Karpas-422 (cell line): Measurements from ENCODE around the gene FREM2. TPM values are rescaled to one million over a fixed set of nuclear protein-coding genes. Genes with fewer than 3 reads are reported as not detected.

Experiments used
- DNase-seq: peaks from one replicate; pipeline ENCODE4 v3.0.0-alpha.2; 2015
- H2AFZ ChIP-seq: fragments of 200-600 bp; sonication (generic); 2 replicates; pipeline ENCODE4 v1.6.1; 2014; ENCODE audit warnings: antibody characterized with exemption, low read length, mixed read lengths
- H3K27ac ChIP-seq: fragments of 200-600 bp; sonication (generic); 2 replicates; pipeline ENCODE4 v1.5.1; 2014; ENCODE audit warnings: mild to moderate bottlenecking, low read length, moderate library complexity
- H3K27me3 ChIP-seq: fragments of 200-600 bp; sonication (generic); 2 replicates; pipeline ENCODE4 v1.6.1; 2014; ENCODE audit warnings: low read length, mixed read lengths
- H3K36me3 ChIP-seq: fragments of 200-600 bp; sonication (generic); 2 replicates; pipeline ENCODE4 v1.6.1; 2014; ENCODE audit warnings: low read length, mixed read lengths; ENCODE audit not compliant: insufficient read depth
- H3K4me1 ChIP-seq: fragments of 200-600 bp; sonication (generic); 2 replicates; pipeline ENCODE4 v1.6.1; 2014; ENCODE audit warnings: mild to moderate bottlenecking, low read length, mixed read lengths
- H3K4me2 ChIP-seq: fragments of 200-600 bp; sonication (generic); 2 replicates; pipeline ENCODE4 v1.6.1; 2014; ENCODE audit warnings: low read length, low read depth, mild to moderate bottlenecking; ENCODE audit not compliant: poor library complexity, severe bottlenecking
- H3K4me3 ChIP-seq: fragments of 200-600 bp; sonication (generic); 2 replicates; pipeline ENCODE4 v1.5.1; 2014; ENCODE audit warnings: mild to moderate bottlenecking, antibody characterized with exemption, low read length, mixed read lengths
- H3K79me2 ChIP-seq: fragments of 200-600 bp; sonication (generic); 2 replicates; pipeline ENCODE4 v1.6.1; 2014; ENCODE audit warnings: mild to moderate bottlenecking, low read length, mixed read lengths
- H3K9ac ChIP-seq: fragments of 200-600 bp; sonication (generic); 2 replicates; pipeline ENCODE4 v1.6.0; 2014; ENCODE audit warnings: low read length
- H3K9me2 ChIP-seq: fragments of 200-600 bp; sonication (generic), shearing (Covaris generic); replicated peaks from 2 replicates; pipeline ENCODE4 v1.6.0; 2014; ENCODE audit warnings: mild to moderate bottlenecking, low read length, moderate library complexity; ENCODE audit not compliant: insufficient read depth
- H3K9me3 ChIP-seq: fragments of 300-700, 200-600 bp; sonication (generic); 2 replicates; pipeline ENCODE4 v1.6.1; 2014; ENCODE audit warnings: low read length, mixed read lengths
- H4K20me1 ChIP-seq: fragments of 200-600 bp; sonication (generic); 2 replicates; pipeline ENCODE4 v1.6.1; 2014; ENCODE audit warnings: mild to moderate bottlenecking, antibody characterized with exemption, low read length, low read depth; ENCODE audit not compliant: insufficient read depth
- total RNA-seq: library from RNA; depleted of rRNA; stranded (reverse); fragments of >200 nt; shearing (Covaris generic); gene quantifications from 2 replicates; pipeline ENCODE4 v1.2.3, GENCODE V29; 2014; ENCODE audit warnings: low replicate concordance

FREM2 gene
- total RNA-seq, 1 experiment from 2014 or later: not detected

DNA sequence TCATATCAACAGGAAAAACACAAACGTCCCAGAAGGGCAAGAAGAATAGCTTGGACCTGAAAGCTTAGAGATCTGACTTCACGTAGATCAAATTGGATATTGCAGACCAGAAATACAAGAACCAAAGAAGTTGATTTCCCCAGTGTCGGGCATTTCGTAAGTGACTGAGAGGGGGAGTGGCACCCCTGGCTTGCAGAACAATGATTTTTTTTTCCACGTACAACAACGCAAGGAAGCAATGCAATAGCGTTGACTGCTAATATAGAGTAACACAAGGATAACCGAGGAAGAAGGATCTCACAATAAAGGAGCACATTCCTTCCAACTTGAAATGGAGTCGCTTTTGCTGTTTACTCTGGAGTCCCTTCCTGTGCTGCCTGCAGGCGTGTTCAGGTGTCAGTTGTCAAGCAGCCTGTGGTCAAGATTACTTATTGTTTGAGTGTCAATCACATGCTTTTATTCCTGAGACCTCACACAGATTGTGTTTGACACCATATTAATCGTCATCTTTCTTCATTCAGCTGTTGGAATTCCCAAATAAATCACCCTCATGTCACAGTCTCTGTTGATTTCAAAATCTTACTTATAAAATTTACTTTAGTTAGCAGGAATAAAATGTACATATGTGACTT is 139.4 kb downstream of the FREM2 start:
- Histone ChIP-seq H3K4me3 (no peak overlapping the region), H3K27me3 (no peaks in the 10 kb centered on the region), H3K4me1 (no peaks in the 10 kb centered on the region), H3K36me3 (no peaks in the 10 kb centered on the region), H3K79me2 (no peaks in the 10 kb centered on the region), H3K9me3 (no peaks in the 10 kb centered on the region), H3K4me2 (no peak overlapping the region), H3K27ac (no peak overlapping the region), H2AFZ (no peak overlapping the region), H4K20me1 (no peaks in the 10 kb centered on the region), H3K9ac (no peak overlapping the region), H3K9me2 (no peaks in the 10 kb centered on the region)
- DNase-seq: no peak

DNA sequence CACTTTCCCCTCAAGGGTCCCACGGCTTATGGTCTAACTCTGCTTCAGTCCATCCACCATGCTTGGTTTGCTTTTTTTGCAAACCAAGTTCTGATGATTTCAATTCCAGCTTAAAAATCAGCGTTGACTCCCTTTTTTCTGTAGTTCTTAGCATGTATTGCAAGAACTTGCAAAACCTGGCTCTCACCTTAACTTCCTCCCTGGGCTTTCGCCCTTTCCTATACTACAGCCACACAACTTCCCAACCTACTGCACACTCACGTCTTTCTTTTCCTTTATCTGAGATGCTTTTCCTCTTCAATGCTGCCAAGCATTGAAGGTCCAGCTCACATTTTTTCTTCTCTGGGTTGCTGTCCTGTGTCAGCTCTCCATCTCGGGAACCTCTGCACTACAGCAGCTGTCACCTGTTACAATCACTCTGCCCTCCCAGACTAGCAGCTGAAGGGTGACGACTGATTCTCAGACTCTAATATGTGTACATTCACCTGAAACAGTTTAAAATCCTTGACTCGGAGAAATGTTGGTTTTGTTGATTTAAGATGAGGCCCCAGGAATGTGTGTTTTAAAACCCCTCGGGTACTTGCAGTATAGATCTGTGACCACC is 143.7 kb downstream of the FREM2 start:
- Histone ChIP-seq H3K9me3 (no peaks in the 10 kb centered on the region), H3K27ac (no peak overlapping the region), H3K4me1 (no peaks in the 10 kb centered on the region), H3K79me2 (no peaks in the 10 kb centered on the region), H4K20me1 (no peaks in the 10 kb centered on the region), H3K27me3 (no peaks in the 10 kb centered on the region), H2AFZ (no peak overlapping the region), H3K9me2 (no peaks in the 10 kb centered on the region), H3K9ac (no peak overlapping the region), H3K36me3 (no peaks in the 10 kb centered on the region), H3K4me2 (no peak overlapping the region), H3K4me3 (no peak overlapping the region)
- no peak for DNase-seq

DNA sequence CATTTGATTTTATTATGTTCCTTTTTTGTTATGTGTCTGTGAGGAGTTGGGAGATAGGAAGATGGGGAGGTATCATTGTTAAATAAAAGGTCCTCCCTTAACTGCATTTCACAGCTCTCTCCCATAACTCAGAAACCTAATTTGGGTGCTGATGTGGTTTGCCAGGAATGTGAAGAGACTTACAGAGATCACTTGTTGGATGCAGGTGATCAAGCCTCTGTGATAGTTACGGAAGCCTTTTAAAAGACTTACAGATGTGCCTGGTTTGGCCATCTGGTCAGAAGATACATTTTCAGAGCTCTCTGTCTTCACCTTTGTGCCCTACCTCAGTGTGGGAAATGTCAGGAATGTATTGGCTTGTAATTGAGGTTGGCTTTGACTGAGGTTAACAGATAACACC is 157.7 kb downstream of the FREM2 start:
- no peaks in the 10 kb centered on the region for H3K79me2 ChIP-seq
- H3K9ac ChIP-seq: no peak overlapping the region
- no peaks in the 10 kb centered on the region for H4K20me1 ChIP-seq
- H3K36me3 ChIP-seq: no peaks in the 10 kb centered on the region
- H3K9me2 ChIP-seq: no peaks in the 10 kb centered on the region
- no peak for DNase-seq
- H2AFZ ChIP-seq: no peak overlapping the region
- no peaks in the 10 kb centered on the region for H3K27me3 ChIP-seq
- no peaks in the 10 kb centered on the region for H3K9me3 ChIP-seq
- H3K4me2 ChIP-seq: no peak overlapping the region
- H3K27ac ChIP-seq: no peak overlapping the region
- no peak overlapping the region for H3K4me3 ChIP-seq
- H3K4me1 ChIP-seq: no peaks in the 10 kb centered on the region

DNA sequence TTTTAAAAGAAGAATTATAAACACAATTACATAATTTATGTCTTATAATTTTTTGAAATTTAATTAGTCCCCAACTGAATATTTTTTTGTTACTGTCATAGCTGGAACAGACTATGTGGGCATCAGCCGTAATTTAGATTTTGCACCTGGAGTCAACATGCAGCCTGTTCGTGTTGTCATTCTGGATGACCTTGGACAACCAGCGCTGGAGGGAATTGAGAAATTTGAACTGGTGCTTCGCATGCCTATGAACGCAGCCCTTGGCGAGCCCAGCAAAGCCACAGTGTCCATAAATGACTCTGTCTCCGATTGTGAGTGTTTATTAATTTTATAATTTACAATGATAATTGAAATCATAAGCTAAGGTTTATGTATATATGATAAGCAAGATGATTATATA is 161.5 kb downstream of the FREM2 start:
- Histone ChIP-seq H3K9ac (no peak overlapping the region), H2AFZ (no peak overlapping the region), H4K20me1 (no peaks in the 10 kb centered on the region), H3K36me3 (no peaks in the 10 kb centered on the region), H3K4me2 (no peak overlapping the region), H3K27me3 (no peaks in the 10 kb centered on the region), H3K9me3 (no peaks in the 10 kb centered on the region), H3K27ac (no peak overlapping the region), H3K9me2 (no peaks in the 10 kb centered on the region), H3K4me1 (no peaks in the 10 kb centered on the region), H3K79me2 (no peaks in the 10 kb centered on the region), H3K4me3 (no peak overlapping the region)
- DNase-seq: no peak

DNA sequence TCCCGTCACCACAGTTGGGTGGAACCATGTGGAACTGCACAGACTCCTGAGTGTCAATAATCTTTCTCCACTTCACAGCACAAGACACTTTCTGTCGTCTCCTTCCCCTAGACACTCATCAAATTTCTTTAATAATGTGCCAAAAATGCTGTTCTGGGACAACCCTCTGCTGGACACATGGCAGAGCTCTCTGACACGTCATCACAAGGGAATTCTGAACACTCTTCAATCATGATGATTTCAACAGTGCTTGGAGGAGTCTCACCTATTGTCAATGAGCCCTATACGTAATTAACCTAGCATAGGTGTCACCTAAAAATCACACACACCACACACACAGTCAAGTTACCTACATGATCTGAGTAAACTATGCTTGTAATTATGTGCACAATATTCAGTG is 162.4 kb downstream of the FREM2 start:
- Histone ChIP-seq H3K36me3 (no peaks in the 10 kb centered on the region), H4K20me1 (no peaks in the 10 kb centered on the region), H3K9ac (no peak overlapping the region), H3K27me3 (no peaks in the 10 kb centered on the region), H3K27ac (no peak overlapping the region), H2AFZ (no peak overlapping the region), H3K9me3 (no peaks in the 10 kb centered on the region), H3K4me1 (no peaks in the 10 kb centered on the region), H3K4me3 (no peak overlapping the region), H3K4me2 (no peak overlapping the region), H3K79me2 (no peaks in the 10 kb centered on the region), H3K9me2 (no peaks in the 10 kb centered on the region)
- DNase-seq: no peak

DNA sequence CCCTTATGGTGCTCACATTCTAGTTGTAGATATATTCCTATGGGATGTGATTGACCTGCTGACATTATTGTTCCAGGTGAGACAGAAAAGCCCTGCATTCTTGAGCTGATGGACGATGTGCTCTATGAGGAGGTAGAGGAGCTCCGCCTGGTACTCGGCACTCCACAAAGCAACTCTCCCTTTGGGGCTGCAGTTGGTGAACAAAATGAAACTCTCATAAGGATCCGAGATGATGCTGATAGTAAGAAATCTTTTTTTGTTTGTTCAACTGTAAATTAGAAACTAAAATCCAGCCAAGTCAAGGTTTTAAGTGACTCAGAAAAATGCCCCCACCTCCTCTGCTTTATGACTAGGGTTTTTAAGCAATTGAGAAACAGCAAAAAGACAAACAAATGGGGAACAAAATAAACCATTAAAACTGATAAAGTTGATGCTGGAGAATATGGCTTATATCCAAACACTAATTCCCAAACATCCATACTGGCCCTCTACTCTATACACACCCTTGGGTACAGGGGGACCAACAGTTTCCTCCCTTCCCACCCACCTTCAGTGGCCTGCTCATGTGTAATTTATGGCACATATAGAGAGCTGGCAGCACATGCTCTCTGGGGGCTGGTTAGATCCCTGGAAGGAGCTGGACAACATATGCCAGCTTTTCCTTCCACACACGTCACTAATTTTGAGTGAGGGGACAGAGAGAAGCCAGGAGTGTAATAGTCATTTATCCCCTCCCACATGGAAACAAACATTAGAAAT is 164.2 kb downstream of the FREM2 start:
- Histone ChIP-seq H3K4me3 (no peak overlapping the region), H3K27me3 (no peaks in the 10 kb centered on the region), H3K27ac (no peak overlapping the region), H3K9ac (no peak overlapping the region), H3K4me1 (no peaks in the 10 kb centered on the region), H3K36me3 (no peaks in the 10 kb centered on the region), H3K9me3 (no peaks in the 10 kb centered on the region), H4K20me1 (no peaks in the 10 kb centered on the region), H2AFZ (no peak overlapping the region), H3K79me2 (no peaks in the 10 kb centered on the region), H3K9me2 (no peaks in the 10 kb centered on the region), H3K4me2 (no peak overlapping the region)
- no peak for DNase-seq

DNA sequence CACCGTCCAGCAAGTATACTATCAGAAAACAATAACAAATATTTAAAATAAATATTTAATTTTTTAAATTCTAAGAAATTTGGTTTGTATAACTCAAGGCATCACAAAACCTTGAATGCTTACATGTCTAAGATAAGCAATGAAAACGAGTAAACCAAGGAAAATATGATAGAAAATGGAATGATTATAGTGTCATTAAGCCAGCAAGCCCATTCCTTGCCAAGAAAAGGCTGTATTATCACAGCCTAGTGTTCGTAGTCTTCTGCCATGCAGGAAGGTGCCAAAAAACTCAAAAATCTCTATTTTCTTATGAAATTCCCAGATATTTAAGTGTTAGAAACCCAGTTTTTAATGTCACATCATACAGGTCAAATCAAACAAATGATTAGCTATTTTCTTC is 167.3 kb downstream of the FREM2 start:
- Histone ChIP-seq H3K4me2 (no peak overlapping the region), H3K79me2 (no peaks in the 10 kb centered on the region), H3K27ac (no peak overlapping the region), H3K4me3 (no peak overlapping the region), H3K9me2 (no peaks in the 10 kb centered on the region), H4K20me1 (no peaks in the 10 kb centered on the region), H3K36me3 (no peaks in the 10 kb centered on the region), H3K27me3 (no peaks in the 10 kb centered on the region), H2AFZ (no peak overlapping the region), H3K4me1 (no peaks in the 10 kb centered on the region), H3K9me3 (no peaks in the 10 kb centered on the region), H3K9ac (no peak overlapping the region)
- no peak for DNase-seq

DNA sequence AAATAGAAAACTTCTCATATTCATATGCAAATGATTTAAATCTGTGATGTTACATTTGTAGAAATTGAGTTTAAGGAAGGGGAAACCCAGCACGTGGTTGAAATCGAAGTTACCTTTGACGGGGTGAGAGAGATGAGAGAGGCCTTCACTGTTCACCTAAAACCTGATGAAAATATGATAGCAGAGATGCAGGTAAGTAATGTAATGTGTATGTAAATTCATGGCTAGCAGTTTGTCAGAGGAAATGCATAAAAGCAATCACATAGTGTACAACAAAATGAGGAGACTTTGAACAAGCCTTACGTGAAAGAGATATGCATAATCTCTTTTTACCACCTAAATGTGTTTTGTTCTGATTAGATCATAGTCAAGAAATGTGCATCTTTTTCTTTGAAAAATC is 169.2 kb downstream of the FREM2 start:
- no peaks in the 10 kb centered on the region for H4K20me1 ChIP-seq
- no peaks in the 10 kb centered on the region for H3K9me2 ChIP-seq
- no peak overlapping the region for H3K9ac ChIP-seq
- H3K27me3 ChIP-seq: no peaks in the 10 kb centered on the region
- H3K4me1 ChIP-seq: no peaks in the 10 kb centered on the region
- DNase-seq: no peak
- H3K27ac ChIP-seq: no peak overlapping the region
- no peaks in the 10 kb centered on the region for H3K36me3 ChIP-seq
- H3K4me2 ChIP-seq: no peak overlapping the region
- no peaks in the 10 kb centered on the region for H3K9me3 ChIP-seq
- H2AFZ ChIP-seq: no peak overlapping the region
- H3K4me3 ChIP-seq: no peak overlapping the region
- no peaks in the 10 kb centered on the region for H3K79me2 ChIP-seq
